HEK293 (cell line): ENCODE data around the gene TCERG1L.

ENCODE experiments used
- CTCF ChIA-PET: fragments of 350-600 bp; formaldehyde crosslinking; extraction: SDS; loops from one replicate; lab custom pipeline; 2021; ENCODE audit warnings: antibody characterized with exemption; lab: Yijun Ruan, JAX
- POLR2A ChIA-PET: fragments of 300-600 bp; formaldehyde crosslinking; extraction: SDS; loops from one replicate; lab custom pipeline; 2020; ENCODE audit warnings: antibody characterized with exemption, inconsistent platforms; lab: Yijun Ruan, JAX
- H3K27ac ChIP-seq: fragments of 200-500 bp; sonication (Bioruptor generic); 2 replicates; pipeline ENCODE4 v1.5.1; 2014; ENCODE audit warnings: low read depth, low read length, control low read depth, inconsistent platforms; ENCODE audit errors: extremely low read depth
- H3K36me3 ChIP-seq, 2 experiments: fragments of 200-500 bp in 1 of 2; sonication (Bioruptor generic) in 1 of 2; 1 replicate in 1 of 2; 2 replicates in 1 of 2; pipeline ENCODE4 v1.5.1; 2014 to 2017; ENCODE audit warnings: inconsistent platforms in 2 of 2, low read length in 2 of 2; ENCODE audit not compliant: control insufficient read depth in 2 of 2, insufficient read depth in 1 of 2
- H3K4me1 ChIP-seq: fragments of 200-500 bp; sonication (Bioruptor generic); 2 replicates; pipeline ENCODE4 v1.5.1; 2014; ENCODE audit warnings: mild to moderate bottlenecking, low read length, inconsistent platforms; ENCODE audit not compliant: control insufficient read depth, insufficient read depth
- H3K4me3 ChIP-seq: 2 replicates; pipeline ENCODE4 v1.5.1; 2011; ENCODE audit warnings: low read depth, mild to moderate bottlenecking, control low read depth, low read length, moderate library complexity
- H3K9me3 ChIP-seq: fragments of 200-500 bp; sonication (Bioruptor generic); 2 replicates; pipeline ENCODE4 v1.5.1; 2014; ENCODE audit warnings: low read depth, low read length, inconsistent platforms; ENCODE audit not compliant: control insufficient read depth, insufficient read depth
- BCL11A ChIP-seq: fragments of 450-650 bp; formaldehyde crosslinking; IDR thresholded peaks from 2 replicates; pipeline ENCODE4 v1.5.1; 2016; ENCODE audit warnings: low read depth, missing biosample characterization, missing genetic modification characterization
- EGR2 ChIP-seq: fragments of 450-650 bp; formaldehyde crosslinking; IDR thresholded peaks from 2 replicates; pipeline ENCODE4 v1.5.1; 2016; ENCODE audit warnings: low read depth, missing biosample characterization, missing genetic modification characterization
- KLF1 ChIP-seq: fragments of 450-650 bp; formaldehyde crosslinking; IDR thresholded peaks from 2 replicates; pipeline ENCODE4 v1.5.1; 2016; ENCODE audit warnings: missing biosample characterization, missing genetic modification characterization
- SP2 ChIP-seq: fragments of 450-650 bp; formaldehyde crosslinking; IDR thresholded peaks from 2 replicates; pipeline ENCODE4 v1.5.1; 2016; ENCODE audit warnings: missing biosample characterization, missing genetic modification characterization
- SP7 ChIP-seq: fragments of 450-650 bp; formaldehyde crosslinking; IDR thresholded peaks from 2 replicates; pipeline ENCODE4 v1.5.1; 2016; ENCODE audit warnings: missing biosample characterization, missing genetic modification characterization
- YY2 ChIP-seq: fragments of 450-650 bp; formaldehyde crosslinking; IDR thresholded peaks from 2 replicates; pipeline ENCODE4 v1.5.1; 2016; ENCODE audit warnings: missing biosample characterization, missing genetic modification characterization
- ZIC2 ChIP-seq: fragments of 450-650 bp; formaldehyde crosslinking; IDR thresholded peaks from 2 replicates; pipeline ENCODE4 v1.5.1; 2016; ENCODE audit warnings: missing biosample characterization, missing genetic modification characterization
- ZNF10 ChIP-seq: fragments of 450-650 bp; formaldehyde crosslinking; IDR thresholded peaks from 2 replicates; pipeline ENCODE4 v1.5.1; 2017; ENCODE audit warnings: missing biosample characterization, missing genetic modification characterization
- ZNF211 ChIP-seq: fragments of 450-650 bp; formaldehyde crosslinking; IDR thresholded peaks from 2 replicates; pipeline ENCODE4 v1.5.1; 2016; ENCODE audit warnings: low read depth, missing biosample characterization, missing genetic modification characterization
- ZNF223 ChIP-seq: fragments of 450-650 bp; formaldehyde crosslinking; IDR thresholded peaks from 2 replicates; pipeline ENCODE4 v1.5.1; 2016; ENCODE audit warnings: missing biosample characterization, missing genetic modification characterization
- ZNF248 ChIP-seq: fragments of 450-650 bp; formaldehyde crosslinking; IDR thresholded peaks from 2 replicates; pipeline ENCODE4 v1.5.1; 2017; ENCODE audit warnings: missing biosample characterization, missing genetic modification characterization
- ZNF266 ChIP-seq: fragments of 450-650 bp; formaldehyde crosslinking; IDR thresholded peaks from 2 replicates; pipeline ENCODE4 v1.5.1; 2016; ENCODE audit warnings: missing biosample characterization, missing genetic modification characterization, low read depth
- ZNF274 ChIP-seq, 2 experiments: fragments of 200-500 bp in 1 of 2; fragments of 450-650 bp in 1 of 2; sonication (Bioruptor generic) in 1 of 2; formaldehyde crosslinking in 1 of 2; IDR thresholded peaks; 2 replicates each; pipeline versions ENCODE4 v1.5.1 to v1.6.1; 2014 to 2016; ENCODE audit warnings: borderline replicate concordance in 1 of 2, inconsistent platforms in 1 of 2, low read length in 1 of 2, missing biosample characterization in 1 of 2, missing genetic modification characterization in 1 of 2
- ZNF37A ChIP-seq: fragments of 450-650 bp; IDR thresholded peaks from 2 replicates; pipeline ENCODE4 v1.5.1; 2018; ENCODE audit warnings: missing biosample characterization, missing genetic modification characterization
- ZNF548 ChIP-seq: fragments of 450-650 bp; formaldehyde crosslinking; IDR thresholded peaks from 2 replicates; pipeline ENCODE4 v1.5.1; 2016; ENCODE audit warnings: missing biosample characterization, missing genetic modification characterization
- ZNF555 ChIP-seq: fragments of 450-650 bp; formaldehyde crosslinking; conservative IDR thresholded peaks from 2 replicates; pipeline ENCODE4 v1.5.1; 2017; ENCODE audit warnings: missing biosample characterization, mild to moderate bottlenecking, missing genetic modification characterization, inconsistent platforms
- ZNF561 ChIP-seq: fragments of 450-650 bp; IDR thresholded peaks from 2 replicates; pipeline ENCODE4 v1.5.1; 2018; ENCODE audit warnings: missing biosample characterization, missing genetic modification characterization, borderline replicate concordance
- ZNF658 ChIP-seq: fragments of 450-650 bp; formaldehyde crosslinking; IDR thresholded peaks from 2 replicates; pipeline ENCODE4; 2016; ENCODE audit warnings: missing biosample characterization, missing genetic modification characterization
- ZNF660 ChIP-seq: fragments of 450-650 bp; IDR thresholded peaks from 2 replicates; pipeline ENCODE4 v1.5.1; 2018; ENCODE audit warnings: missing biosample characterization, mild to moderate bottlenecking, missing genetic modification characterization
- ZNF707 ChIP-seq: fragments of 450-650 bp; formaldehyde crosslinking; IDR thresholded peaks from 2 replicates; pipeline ENCODE4 v1.5.1; 2016; ENCODE audit warnings: missing biosample characterization, missing genetic modification characterization
- ZXDB ChIP-seq: fragments of 450-650 bp; formaldehyde crosslinking; IDR thresholded peaks from 2 replicates; pipeline ENCODE4 v1.5.1; 2016; ENCODE audit warnings: missing biosample characterization, missing genetic modification characterization
- TF ChIP-seq, protein P1 (sequence below): fragments of 450-650 bp; formaldehyde crosslinking; conservative IDR thresholded peaks from 2 replicates; pipeline ENCODE4 v1.5.1; 2016; ENCODE audit warnings: low read depth, missing biosample characterization, missing genetic modification characterization
- TF ChIP-seq, protein P2 (sequence below): sonication (generic); formaldehyde crosslinking; IDR thresholded peaks from 2 replicates; pipeline ENCODE4 v1.8.1; 2022; ENCODE audit warnings: mild to moderate bottlenecking, moderate library complexity, missing genetic modification reagents

TCERG1L gene

DNA sequence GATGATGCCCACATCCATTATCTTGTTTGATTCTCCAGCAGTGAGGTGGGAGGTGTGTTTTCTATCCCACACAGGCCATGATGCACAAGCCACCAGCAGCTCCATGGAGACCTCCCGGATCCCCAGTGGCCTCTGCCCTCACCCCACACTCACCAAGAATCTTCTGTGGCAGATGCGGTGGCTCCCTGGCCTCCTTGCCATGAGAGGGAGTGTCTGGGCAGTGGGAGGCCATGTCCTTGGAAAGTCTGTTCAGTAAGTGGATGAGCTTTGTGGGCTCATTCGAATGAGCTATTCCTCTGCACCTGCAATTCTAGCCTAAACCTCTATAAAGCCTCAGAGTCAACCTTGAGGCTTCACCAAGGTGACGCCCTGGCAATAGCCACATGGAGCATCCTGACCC is 243.8 kb downstream of the TCERG1L start (continued):
- TF ChIP-seq, protein P1, sequence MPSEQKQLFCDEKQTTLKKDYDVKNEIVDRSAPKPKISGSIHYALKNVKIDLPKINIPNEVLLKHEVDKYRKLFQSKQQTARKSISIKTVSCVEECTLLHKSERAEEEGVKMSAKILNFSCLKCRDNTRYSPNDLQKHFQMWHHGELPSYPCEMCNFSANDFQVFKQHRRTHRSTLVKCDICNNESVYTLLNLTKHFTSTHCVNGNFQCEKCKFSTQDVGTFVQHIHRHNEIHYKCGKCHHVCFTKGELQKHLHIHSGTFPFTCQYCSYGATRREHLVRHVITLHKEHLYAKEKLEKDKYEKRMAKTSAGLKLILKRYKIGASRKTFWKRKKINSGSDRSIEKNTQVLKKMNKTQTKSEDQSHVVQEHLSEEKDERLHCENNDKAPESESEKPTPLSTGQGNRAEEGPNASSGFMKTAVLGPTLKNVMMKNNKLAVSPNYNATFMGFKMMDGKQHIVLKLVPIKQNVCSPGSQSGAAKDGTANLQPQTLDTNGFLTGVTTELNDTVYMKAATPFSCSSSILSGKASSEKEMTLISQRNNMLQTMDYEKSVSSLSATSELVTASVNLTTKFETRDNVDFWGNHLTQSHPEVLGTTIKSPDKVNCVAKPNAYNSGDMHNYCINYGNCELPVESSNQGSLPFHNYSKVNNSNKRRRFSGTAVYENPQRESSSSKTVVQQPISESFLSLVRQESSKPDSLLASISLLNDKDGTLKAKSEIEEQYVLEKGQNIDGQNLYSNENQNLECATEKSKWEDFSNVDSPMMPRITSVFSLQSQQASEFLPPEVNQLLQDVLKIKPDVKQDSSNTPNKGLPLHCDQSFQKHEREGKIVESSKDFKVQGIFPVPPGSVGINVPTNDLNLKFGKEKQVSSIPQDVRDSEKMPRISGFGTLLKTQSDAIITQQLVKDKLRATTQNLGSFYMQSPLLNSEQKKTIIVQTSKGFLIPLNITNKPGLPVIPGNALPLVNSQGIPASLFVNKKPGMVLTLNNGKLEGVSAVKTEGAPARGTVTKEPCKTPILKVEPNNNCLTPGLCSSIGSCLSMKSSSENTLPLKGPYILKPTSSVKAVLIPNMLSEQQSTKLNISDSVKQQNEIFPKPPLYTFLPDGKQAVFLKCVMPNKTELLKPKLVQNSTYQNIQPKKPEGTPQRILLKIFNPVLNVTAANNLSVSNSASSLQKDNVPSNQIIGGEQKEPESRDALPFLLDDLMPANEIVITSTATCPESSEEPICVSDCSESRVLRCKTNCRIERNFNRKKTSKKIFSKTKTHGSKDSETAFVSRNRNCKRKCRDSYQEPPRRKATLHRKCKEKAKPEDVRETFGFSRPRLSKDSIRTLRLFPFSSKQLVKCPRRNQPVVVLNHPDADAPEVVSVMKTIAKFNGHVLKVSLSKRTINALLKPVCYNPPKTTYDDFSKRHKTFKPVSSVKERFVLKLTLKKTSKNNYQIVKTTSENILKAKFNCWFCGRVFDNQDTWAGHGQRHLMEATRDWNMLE (tag by site-specific recombination), result no peak
- TF ChIP-seq ZNF223 (tag by site-specific recombination) (no peak), ZNF37A (no peak)

DNA sequence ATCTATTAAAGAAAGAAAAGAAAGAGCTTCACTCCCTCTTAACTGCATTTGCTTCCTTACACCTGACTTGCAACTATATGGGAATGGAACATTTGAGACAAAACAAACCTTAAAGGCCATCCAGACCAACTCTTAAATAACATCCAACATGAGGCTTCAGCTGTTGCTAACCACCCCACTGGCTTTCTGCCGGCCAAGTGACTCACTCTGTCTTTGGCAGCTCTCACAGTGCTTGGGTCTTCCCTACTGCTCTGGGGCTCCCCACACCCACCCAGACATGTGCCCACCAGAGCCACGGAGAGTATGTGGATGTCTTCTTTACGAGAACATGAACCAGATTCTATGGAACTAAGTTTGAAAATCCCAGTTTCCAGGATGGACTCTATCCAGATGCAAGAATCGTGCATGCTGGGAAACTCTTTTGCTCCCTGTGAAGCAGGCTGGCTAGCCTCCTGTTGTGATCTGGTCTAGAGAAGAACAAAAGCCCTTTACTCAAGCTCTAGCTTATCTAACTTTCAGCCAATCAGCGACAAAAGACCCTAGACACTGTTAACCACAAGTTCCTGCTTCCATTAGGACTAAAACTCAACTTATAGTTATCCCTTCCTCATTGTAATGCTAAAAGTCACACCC is 245.7 kb downstream of the TCERG1L start:
- CTCF ChIA-PET, result no interaction called here
- POLR2A ChIA-PET, result no interaction called here

DNA sequence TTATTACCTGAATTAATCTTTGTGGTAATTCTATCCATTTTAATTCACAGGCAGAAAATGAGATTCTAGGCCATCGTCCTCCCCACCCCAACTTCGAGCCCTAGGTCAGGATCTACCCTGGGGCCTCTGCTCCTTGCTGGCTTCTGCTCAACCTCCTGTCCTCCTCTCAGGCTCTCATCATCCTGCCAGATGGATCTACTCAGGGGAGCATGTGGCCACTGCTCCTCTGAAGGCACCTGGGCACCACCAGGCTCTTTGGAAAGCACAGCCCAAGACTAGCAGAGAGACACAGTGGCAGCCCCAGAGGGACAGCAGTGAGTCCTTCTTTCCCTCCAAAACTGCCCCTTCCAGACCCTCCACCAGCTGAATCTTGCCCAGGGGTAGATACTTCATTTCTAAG is 248.2 kb downstream of the TCERG1L start:
- POLR2A ChIA-PET, result no interaction called here
- no peaks in the 10 kb centered on the region for H3K9me3 ChIP-seq
- no peak overlapping the region for H3K27ac ChIP-seq
- CTCF ChIA-PET, result no interaction called here
- TF ChIP-seq ZNF555 (tag by site-specific recombination), result no peak
- TF ChIP-seq ZNF561 (tag by site-specific recombination), result no peak
- no peak for TF ChIP-seq BCL11A (tag by site-specific recombination)
- no peaks in the 10 kb centered on the region for H3K4me1 ChIP-seq
- no peaks in the 10 kb centered on the region for H3K36me3 ChIP-seq
- no peak overlapping the region for H3K4me3 ChIP-seq

More for the DNA sequence above, 245.7 kb downstream of the TCERG1L start:
- TF ChIP-seq ZNF658 (tag by site-specific recombination), result no peak
- no peak for TF ChIP-seq ZNF274 (IDR thresholded peaks at IDR 0.05; ENCODE audit: low read length)
- no peak for TF ChIP-seq ZNF274 (tag by site-specific recombination; IDR thresholded peaks at IDR 0.05; ENCODE audit: borderline replicate concordance)
- TF ChIP-seq KLF1 (tag by site-specific recombination), result no peak
- no peak for TF ChIP-seq ZNF660 (tag by site-specific recombination)
- TF ChIP-seq ZNF707 (tag by site-specific recombination), result no peak
- TF ChIP-seq SP2 (tag by site-specific recombination), result no peak
- no peak for TF ChIP-seq ZNF10 (tag by site-specific recombination)
- TF ChIP-seq ZXDB, result no peak
- no peak for TF ChIP-seq ZNF548 (tag by site-specific recombination)
- TF ChIP-seq ZNF248 (tag by site-specific recombination), result no peak
- TF ChIP-seq EGR2 (tag by site-specific recombination), result no peak
- no peak for TF ChIP-seq SP7 (tag by site-specific recombination)
- no peak for TF ChIP-seq ZNF211
- TF ChIP-seq YY2 (tag by site-specific recombination), result no peak
- no peak for TF ChIP-seq ZIC2 (tag by site-specific recombination)
- TF ChIP-seq, protein P2, sequence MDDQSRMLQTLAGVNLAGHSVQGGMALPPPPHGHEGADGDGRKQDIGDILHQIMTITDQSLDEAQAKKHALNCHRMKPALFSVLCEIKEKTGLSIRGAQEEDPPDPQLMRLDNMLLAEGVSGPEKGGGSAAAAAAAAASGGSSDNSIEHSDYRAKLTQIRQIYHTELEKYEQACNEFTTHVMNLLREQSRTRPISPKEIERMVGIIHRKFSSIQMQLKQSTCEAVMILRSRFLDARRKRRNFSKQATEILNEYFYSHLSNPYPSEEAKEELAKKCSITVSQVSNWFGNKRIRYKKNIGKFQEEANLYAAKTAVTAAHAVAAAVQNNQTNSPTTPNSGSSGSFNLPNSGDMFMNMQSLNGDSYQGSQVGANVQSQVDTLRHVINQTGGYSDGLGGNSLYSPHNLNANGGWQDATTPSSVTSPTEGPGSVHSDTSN (CRISPR knock-in tag), result no peak
- no peak for TF ChIP-seq ZNF266 (tag by site-specific recombination)
- TF ChIP-seq, all 188 proteins: peak for 0
- no peaks in the 10 kb centered on the region for H3K36me3 ChIP-seq
- no peaks in the 10 kb centered on the region for H3K9me3 ChIP-seq
- H3K27ac ChIP-seq, result no peak overlapping the region
- no peak overlapping the region for H3K4me3 ChIP-seq
- H3K4me1 ChIP-seq, result no peaks in the 10 kb centered on the region
